Measurements from ENCODE around the gene RPTOR. TPM values are rescaled to one million over a fixed set of nuclear protein-coding genes. Genes with fewer than 3 reads are reported as not detected.

RPTOR gene
- total and polyA plus RNA-seq, 2 donors (not counting 1 experiment from before 2014, with no cell fraction given) = 6.7 to 22.8 TPM

DNA sequence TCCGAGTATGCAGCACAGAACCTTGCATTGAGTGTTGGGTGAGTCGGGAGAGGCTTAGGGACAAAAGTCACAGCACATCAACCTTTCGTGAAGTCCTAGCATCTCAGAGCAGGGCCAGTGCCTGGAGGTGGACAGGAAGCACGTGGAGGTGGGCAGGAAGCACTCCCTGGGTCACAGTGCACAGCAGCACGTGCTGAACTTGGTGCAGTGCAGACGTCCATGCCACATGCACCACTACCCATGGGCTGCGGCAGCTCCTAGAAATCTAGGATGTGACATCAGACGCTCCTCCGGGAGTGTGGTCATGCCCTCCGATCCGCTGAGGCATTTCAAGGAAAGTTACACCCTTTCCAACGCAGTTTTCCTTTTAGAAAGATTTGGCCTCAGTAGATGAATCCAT lies 363.6 kb downstream of the RPTOR start:
- Histone ChIP-seq H2AFZ (ENCODE audit: low read length) (no peak overlapping the region), H3K27me3 (ENCODE audit: control insufficient read depth, insufficient read depth, low read length) (no peaks in the 10 kb centered on the region), H3K4me3 (replicated peaks in 1 of 4; ENCODE audit: control extremely low read depth in 1 of 4, insufficient read depth in 1 of 4, low read depth in 3 of 4, low read length in 4 of 4) (no peak overlapping the region), H3K36me3 (ENCODE audit: control insufficient read depth, insufficient read depth, low read length) (peaks cover 11% of the 10 kb centered on the region), H3K4me2 (ENCODE audit: extremely low read depth, insufficient read depth, low read length) (no peak overlapping the region), H3K4me1 (ENCODE audit: control insufficient read depth, extremely low read depth, insufficient read depth, low read length) (no peaks in the 10 kb centered on the region), H3K79me2 (ENCODE audit: control insufficient read depth, insufficient read depth, low read length) (no peaks in the 10 kb centered on the region), H3K27ac (ENCODE audit: insufficient read depth, low read length) (no peak overlapping the region), H3K9me3 (ENCODE audit: control insufficient read depth, insufficient read depth, low read depth, low read length) (no peaks in the 10 kb centered on the region), H3K9ac (ENCODE audit: insufficient read depth, low read length) (no peak overlapping the region), H4K20me1 (ENCODE audit: control insufficient read depth, extremely low read depth, insufficient read depth, low read length) (no peaks in the 10 kb centered on the region)
- DNase-seq (ENCODE audit: low read depth in 2 of 2) = no peak
- TF ChIP-seq, protein P1, sequence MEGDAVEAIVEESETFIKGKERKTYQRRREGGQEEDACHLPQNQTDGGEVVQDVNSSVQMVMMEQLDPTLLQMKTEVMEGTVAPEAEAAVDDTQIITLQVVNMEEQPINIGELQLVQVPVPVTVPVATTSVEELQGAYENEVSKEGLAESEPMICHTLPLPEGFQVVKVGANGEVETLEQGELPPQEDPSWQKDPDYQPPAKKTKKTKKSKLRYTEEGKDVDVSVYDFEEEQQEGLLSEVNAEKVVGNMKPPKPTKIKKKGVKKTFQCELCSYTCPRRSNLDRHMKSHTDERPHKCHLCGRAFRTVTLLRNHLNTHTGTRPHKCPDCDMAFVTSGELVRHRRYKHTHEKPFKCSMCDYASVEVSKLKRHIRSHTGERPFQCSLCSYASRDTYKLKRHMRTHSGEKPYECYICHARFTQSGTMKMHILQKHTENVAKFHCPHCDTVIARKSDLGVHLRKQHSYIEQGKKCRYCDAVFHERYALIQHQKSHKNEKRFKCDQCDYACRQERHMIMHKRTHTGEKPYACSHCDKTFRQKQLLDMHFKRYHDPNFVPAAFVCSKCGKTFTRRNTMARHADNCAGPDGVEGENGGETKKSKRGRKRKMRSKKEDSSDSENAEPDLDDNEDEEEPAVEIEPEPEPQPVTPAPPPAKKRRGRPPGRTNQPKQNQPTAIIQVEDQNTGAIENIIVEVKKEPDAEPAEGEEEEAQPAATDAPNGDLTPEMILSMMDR (conservative IDR thresholded peaks at IDR 0.05 in 1 of 2, IDR thresholded peaks at IDR 0.05 in 1 of 2; ENCODE audit: low read depth in 1 of 2, low read length in 2 of 2) = no peak
- no peak for TF ChIP-seq EZH2 (IDR thresholded peaks at IDR 0.05; ENCODE audit: low read length, missing control alignments)

DNA sequence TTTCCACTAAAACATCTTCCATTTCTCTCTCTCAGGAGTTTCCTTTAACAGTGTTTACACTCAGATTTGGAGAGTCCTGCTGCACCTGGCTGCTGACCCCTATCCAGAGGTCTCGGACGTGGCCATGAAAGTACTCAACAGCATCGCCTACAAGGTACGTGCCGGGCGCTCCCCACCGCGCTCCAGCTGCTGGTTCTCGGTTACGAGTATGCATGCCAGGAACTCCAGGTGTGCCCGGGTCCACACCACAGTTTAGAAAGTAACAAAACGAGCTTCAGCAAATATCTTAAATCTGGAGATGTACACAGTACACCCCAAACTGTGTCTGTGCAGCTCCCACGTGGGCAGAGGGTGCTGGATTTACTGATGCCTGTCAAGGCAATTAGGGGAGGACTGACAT lies 364.1 kb downstream of the RPTOR start:
- H3K9me3 ChIP-seq (ENCODE audit: control insufficient read depth, insufficient read depth, low read depth, low read length) = no peaks in the 10 kb centered on the region
- H3K27me3 ChIP-seq (ENCODE audit: control insufficient read depth, insufficient read depth, low read length) = no peaks in the 10 kb centered on the region
- H3K36me3 ChIP-seq (ENCODE audit: control insufficient read depth, insufficient read depth, low read length) = peaks cover 11% of the 10 kb centered on the region
- H3K4me2 ChIP-seq (ENCODE audit: extremely low read depth, insufficient read depth, low read length) = no peak overlapping the region
- no peaks in the 10 kb centered on the region for H3K4me1 ChIP-seq (ENCODE audit: control insufficient read depth, extremely low read depth, insufficient read depth, low read length)
- TF ChIP-seq EZH2 (IDR thresholded peaks at IDR 0.05; ENCODE audit: low read length, missing control alignments) = no peak
- TF ChIP-seq, protein P1 (conservative IDR thresholded peaks at IDR 0.05 in 1 of 2, IDR thresholded peaks at IDR 0.05 in 1 of 2; ENCODE audit: low read depth in 1 of 2, low read length in 2 of 2) = no peak
- no peak overlapping the region for H3K4me3 ChIP-seq (replicated peaks in 1 of 4; ENCODE audit: control extremely low read depth in 1 of 4, insufficient read depth in 1 of 4, low read depth in 3 of 4, low read length in 4 of 4)
- H3K27ac ChIP-seq (ENCODE audit: insufficient read depth, low read length) = no peak overlapping the region
- no peaks in the 10 kb centered on the region for H4K20me1 ChIP-seq (ENCODE audit: control insufficient read depth, extremely low read depth, insufficient read depth, low read length)
- H3K9ac ChIP-seq (ENCODE audit: insufficient read depth, low read length) = no peak overlapping the region
- no peaks in the 10 kb centered on the region for H3K79me2 ChIP-seq (ENCODE audit: control insufficient read depth, insufficient read depth, low read length)
- no peak for DNase-seq (ENCODE audit: low read depth in 2 of 2)
- no peak overlapping the region for H2AFZ ChIP-seq (ENCODE audit: low read length)

DNA sequence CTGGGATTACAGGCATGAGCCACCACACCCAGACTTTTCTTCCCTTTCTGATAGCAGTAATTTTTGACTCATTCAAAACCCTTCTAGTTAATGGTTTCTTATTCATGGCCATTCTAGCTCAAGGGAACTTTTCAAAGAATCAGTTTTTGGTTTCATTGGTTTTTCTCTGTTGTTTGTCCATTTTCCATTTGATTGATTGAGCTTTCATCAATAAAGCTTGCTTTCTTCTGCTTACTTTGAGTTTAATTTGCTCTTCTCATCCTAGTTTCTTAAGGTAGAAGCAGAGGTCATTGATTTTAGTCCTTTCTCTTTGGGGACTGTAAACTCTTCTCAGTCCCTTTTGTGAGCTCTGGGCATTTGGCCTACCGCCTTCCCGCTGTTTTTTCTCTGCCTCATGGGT lies 365.0 kb downstream of the RPTOR start:
- Histone ChIP-seq H3K36me3 (ENCODE audit: control insufficient read depth, insufficient read depth, low read length) (peaks cover 16% of the 10 kb centered on the region), H3K4me3 (replicated peaks in 1 of 4; ENCODE audit: control extremely low read depth in 1 of 4, insufficient read depth in 1 of 4, low read depth in 3 of 4, low read length in 4 of 4) (no peak overlapping the region), H3K9me3 (ENCODE audit: control insufficient read depth, insufficient read depth, low read depth, low read length) (no peaks in the 10 kb centered on the region), H3K79me2 (ENCODE audit: control insufficient read depth, insufficient read depth, low read length) (no peaks in the 10 kb centered on the region), H3K9ac (ENCODE audit: insufficient read depth, low read length) (no peak overlapping the region), H3K27ac (ENCODE audit: insufficient read depth, low read length) (no peak overlapping the region), H4K20me1 (ENCODE audit: control insufficient read depth, extremely low read depth, insufficient read depth, low read length) (no peaks in the 10 kb centered on the region), H2AFZ (ENCODE audit: low read length) (no peak overlapping the region), H3K27me3 (ENCODE audit: control insufficient read depth, insufficient read depth, low read length) (no peaks in the 10 kb centered on the region), H3K4me2 (ENCODE audit: extremely low read depth, insufficient read depth, low read length) (no peak overlapping the region), H3K4me1 (ENCODE audit: control insufficient read depth, extremely low read depth, insufficient read depth, low read length) (no peaks in the 10 kb centered on the region)
- no peak for DNase-seq (ENCODE audit: low read depth in 2 of 2)
- TF ChIP-seq, protein P1 (conservative IDR thresholded peaks at IDR 0.05 in 1 of 2, IDR thresholded peaks at IDR 0.05 in 1 of 2; ENCODE audit: low read depth in 1 of 2, low read length in 2 of 2) = no peak
- TF ChIP-seq EZH2 (IDR thresholded peaks at IDR 0.05; ENCODE audit: low read length, missing control alignments) = no peak
